AG08396 (cell line): ENCODE results near the gene TP73.

ENCODE experiments used
- DNase-seq: peaks from one replicate; pipeline ENCODE4 v3.0.0; 2012; ENCODE audit warnings: low spot score, mixed read lengths

TP73 gene

DNA sequence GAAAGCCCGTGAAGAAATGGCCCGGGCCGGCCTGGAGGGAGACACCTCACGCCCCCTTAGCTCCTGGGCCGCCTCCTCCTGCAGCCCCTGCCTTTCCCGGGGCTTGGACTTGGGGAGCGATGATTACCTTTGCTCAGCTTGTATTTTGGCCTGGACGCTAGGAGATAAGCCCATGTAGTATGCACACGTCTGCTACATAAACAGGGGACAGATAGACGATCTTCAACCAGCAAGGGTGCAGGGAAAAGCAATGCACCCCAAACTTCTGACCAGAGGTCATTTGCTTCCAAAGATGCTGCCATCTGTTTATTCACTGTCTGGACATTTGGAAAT is 936 bp downstream of the TP73 start:
- no peak for DNase-seq

DNA sequence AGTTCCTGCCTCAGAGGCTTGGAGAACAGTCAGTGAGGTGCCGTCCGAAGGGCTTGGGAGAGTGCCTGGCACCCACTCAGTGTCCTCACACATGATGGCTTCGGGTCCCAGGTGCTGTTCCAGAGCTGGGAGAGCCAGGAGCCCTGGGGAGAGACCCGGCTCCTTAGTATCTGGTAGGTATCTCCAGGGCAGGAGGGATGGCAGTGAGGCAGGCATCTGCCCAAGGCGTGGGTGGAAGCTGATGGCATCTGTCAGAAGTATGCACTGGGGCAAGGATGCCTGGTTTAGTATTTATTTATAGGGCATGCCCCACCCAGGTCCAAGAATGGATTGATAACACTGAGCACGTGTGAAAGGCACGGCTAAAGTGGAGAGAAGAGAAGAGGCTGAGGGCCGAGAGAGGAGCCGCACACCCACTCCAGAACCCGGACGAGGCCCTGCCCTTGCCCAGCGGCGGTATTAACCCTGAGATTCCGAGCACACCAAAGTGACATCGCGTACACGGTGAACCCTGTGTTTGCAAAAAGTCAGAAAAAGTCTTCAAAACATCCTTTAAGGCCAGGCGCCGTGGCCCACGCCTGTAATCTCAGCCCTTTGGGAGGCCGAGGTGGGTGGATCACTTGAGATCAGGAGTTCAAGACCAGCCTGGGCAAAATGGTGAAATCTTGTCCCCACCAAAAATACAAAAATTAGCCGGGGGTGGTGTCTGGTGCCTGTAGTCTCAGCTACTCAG is 2.4 kb downstream of the TP73 start:
- DNase-seq: no peak

DNA sequence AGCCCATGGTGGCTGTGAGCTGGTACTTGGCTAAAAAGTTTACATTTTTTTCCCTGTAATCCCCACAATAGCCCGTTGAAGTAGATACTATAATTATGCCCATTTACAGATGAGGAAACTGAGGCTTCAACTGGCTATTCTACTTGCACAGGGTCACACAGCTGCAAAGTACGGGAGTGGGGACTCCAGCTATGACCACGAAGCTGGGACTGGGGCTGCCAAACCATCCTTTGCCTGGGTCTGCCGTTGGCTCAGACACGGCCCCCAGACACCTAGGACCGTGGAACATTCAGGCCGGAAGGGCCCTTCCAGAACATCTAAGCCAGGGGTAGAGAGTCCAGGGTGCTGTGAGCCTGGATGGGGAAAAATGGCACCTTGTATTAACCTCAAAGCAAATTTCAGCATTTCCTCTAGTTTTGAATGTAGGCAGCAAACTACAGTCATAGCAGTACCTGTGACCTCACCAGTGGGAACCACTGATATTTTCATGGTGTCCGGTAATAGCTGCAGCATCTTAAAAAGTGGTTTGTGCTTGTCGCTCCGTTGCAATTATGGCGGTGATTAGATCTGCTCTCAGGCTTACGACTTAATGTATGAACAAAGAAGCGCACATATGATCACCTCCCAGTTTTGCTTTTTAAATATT is 4.3 kb downstream of the TP73 start:
- no peak for DNase-seq

DNA sequence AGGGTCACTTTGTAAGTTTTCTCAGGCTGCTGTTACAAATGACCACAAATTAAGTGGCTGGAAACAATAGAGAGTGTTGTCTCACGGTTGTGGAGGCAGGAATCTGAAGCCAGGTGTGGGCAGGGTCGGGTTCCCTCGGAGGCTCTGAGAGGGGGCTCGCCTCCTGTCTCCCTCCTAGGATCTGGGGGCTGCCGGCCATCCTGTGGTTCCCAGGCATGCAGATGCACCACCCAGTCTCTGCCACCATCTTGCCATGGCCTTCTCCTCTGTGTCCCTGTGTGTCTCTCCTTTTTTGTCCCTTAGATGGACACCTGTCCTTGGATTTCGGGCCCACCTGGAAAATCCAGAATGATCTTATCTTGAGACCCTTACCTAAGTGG is 4.8 kb downstream of the TP73 start:
- DNase-seq: no peak

DNA sequence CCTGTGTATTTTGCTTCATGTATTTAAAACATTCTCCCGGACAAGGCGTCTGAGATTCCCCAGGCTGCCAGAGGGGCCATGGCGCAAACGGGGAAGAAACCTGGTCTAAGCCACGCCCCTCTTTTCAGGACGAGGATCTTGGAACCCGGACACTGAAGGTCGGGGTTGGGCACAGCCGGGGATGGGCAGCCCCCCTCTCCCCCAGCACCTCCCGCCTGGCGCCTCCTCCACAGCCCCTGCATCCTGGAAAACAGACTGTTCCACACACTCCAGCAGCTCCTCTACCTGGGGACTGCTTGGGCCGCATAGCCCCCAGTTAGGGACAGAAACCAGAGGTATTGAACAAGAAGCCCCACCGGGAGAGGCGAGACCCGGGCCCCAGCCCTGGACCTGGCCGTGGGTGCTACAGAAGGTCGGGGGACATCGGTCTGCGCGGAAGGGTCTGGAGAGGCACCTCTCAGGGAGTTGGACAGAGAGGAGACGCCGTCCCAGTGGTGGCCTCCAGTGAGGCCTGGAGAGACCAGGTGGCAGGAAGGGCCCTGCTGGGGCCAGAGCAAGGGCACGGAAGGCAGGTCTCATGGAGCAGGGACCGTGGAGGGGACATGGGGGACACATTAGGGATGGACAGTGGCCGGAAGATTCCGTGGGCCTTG is 5.4 kb downstream of the TP73 start:
- DNase-seq: no peak

DNA sequence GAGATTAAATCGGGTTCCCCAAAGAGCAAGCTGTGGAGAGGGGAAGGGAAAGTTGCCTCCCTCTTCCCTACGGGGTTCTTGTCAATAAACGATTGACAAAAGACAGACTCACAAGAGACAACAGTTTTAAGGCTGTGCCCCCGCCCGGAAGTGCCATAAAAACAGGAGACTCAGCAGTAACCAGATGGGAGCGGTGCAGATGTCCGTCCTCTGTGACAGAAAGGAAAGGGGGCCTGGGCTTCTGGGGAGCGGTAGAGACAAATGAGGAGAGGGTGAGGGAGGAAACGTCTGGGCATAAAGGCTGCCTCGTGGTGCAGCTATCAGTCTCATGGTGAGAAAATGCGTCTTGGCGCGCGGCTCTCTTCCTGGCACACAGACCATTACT is 5.9 kb downstream of the TP73 start:
- DNase-seq: no peak

DNA sequence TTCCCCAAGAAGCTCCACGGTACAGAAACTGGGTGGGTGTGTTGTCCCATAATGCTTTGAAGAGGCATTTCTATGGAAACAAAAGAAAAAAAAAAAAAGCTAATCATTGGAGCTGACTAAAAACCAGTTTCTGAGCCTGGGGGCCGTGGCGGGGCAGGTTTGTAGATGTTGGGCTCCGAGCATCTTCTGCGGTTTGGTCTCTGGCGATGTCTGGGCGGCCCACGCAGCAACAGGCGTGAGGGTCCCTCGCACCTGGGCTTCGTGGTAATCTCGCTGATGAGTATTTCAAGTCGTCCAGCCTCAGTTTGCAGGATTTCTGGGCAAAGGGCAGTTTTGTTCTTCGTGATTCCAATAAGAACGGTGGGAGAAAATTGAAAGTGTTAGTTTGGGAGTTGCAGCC is 6.8 kb downstream of the TP73 start:
- no peak for DNase-seq

DNA sequence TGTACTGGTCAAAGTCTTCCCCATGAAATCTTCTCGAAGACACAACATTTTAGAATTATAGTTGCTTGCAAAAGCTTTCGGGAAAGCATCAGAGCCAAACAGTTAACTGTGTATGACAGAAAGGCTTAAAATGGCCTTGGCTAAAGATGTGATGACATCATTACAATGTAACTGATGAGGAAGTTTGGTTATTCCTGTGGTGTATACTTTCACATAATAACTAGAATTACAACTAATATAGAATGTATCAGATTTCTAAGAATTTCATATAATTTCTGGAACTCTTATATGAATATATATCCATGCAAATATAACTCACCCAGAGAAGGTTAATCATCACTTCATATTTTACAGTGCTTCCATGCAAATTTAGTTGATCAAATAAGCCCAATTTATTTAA is 8.4 kb downstream of the TP73 start:
- no peak for DNase-seq

DNA sequence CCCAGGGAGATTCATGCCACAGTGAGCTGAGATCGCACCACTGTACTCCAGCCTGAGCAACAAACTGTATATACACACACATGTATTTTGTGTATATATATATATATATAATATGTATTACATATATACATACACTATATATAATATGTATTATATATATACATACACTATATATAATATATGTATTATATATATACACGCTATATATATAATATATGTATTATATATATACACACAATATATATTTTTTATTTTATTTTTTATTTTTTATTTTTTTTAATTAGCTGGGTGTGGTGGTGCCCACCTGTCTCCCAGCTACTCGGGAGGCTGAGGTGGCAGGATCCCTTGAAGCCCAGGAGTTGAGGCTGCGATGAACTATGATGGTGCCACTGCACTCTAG is 9.3 kb downstream of the TP73 start:
- DNase-seq: no peak

DNA sequence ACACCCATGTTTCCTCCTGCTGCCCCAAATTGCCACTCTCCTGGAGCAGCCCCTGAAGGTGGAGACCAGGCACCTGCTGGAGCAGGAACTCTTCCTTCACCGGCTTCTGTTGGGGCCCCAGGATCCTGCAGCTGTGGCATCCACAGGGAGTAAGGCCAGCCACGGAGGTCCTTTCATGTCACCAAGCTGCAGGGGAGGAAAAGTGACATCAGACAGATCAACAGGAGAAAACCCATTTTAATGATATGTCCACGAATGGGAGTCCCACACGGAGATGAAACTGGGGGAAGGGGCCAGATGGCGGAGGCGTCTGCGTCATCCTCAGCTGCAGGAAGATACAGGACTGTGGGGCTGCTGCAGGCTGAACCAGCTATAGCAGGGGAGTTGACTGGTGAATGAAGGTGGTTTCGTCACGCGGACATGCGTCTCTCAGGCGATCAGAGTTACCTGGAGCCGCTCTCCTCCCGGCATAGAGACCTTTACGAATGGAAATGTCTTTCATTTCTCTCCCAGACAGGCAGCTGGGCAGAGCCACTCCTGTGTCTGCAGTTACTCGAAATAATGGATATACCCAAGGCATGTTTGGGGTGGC is 9.9 kb downstream of the TP73 start:
- no peak for DNase-seq

DNA sequence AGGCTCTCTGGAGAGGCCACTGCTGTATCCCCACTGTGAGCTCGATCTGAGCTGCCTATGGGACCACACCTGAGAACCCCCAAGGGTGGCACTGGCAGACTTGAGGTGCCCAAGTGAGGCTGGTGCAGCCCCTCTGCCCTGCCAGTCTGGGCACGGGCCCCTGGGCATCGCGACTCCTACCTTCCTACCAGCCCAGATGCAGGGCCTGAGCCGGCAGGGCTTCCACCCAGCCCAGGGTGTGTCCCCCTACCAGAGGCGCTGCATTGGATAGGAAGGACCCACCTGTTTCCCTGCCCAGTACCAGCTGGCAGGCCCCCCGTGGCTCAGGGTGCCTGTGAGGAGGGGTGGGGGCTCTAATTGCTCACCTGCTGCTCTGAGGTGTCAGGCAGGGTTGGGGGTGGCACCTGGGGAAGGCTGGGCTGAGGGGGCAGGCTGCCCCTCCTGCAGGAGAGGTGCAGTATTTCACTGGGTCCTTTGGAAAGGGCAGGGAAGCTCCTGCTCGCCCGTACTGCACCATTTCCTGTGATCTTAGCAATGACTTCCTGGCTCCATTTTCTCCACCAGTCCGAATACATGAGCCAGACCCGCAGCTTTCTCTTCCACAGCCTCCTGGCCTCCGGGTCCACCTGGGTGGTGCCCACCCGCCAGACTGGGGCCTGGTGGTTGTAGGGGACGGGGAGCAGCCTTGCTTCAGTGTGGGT is 11.8 kb downstream of the TP73 start:
- no peak for DNase-seq

DNA sequence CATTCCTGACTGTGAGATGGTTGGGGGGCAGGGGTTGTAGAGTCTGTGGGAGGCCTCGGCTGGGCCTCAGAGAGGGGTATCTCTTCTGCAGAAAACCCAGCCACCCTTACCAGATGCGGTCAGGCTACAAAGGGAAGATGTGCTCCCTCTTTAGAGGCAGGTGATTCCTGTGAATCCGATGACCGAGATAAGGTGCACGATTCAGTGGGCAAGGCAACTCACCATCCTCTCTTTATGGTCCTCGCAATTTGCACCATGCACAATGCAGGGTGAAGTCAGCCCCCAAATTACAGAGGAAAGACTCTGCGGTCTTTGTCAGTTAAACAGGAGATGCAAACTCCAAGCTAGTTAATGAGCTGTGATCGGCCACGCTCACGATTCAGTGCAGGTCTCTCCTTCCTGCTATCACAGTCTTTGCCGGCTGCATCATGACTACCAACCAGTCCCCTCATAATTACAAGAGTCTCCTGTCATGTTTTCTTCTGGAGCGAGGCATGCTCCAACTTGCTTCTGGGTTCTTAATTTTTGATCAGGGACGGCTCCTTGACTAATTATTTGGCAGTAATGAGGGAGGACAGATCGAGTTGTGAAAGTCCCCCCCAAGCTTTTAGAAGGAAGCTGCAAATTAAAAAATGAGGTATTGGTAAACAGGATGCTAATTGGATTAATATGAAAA is 12.5 kb downstream of the TP73 start:
- no peak for DNase-seq

DNA sequence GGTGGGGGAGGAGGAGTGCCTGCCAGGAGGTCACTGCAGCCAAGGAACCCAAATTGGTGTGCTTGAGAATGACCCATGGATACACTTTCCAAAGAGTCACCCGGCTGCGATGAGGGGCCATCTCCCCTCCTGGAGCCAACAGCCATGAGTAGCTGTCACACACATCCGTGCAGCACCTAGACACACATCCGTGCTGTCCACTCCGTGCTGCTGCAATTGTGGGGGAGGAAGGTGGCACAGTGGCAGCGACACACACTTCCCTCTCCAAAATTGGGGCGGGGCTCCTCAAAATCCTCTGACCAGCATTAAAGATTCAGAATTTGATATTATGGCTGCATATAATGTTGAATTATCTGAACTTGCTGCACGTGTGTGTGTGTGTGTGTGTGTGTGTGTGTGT is 15.8 kb downstream of the TP73 start:
- no peak for DNase-seq

DNA sequence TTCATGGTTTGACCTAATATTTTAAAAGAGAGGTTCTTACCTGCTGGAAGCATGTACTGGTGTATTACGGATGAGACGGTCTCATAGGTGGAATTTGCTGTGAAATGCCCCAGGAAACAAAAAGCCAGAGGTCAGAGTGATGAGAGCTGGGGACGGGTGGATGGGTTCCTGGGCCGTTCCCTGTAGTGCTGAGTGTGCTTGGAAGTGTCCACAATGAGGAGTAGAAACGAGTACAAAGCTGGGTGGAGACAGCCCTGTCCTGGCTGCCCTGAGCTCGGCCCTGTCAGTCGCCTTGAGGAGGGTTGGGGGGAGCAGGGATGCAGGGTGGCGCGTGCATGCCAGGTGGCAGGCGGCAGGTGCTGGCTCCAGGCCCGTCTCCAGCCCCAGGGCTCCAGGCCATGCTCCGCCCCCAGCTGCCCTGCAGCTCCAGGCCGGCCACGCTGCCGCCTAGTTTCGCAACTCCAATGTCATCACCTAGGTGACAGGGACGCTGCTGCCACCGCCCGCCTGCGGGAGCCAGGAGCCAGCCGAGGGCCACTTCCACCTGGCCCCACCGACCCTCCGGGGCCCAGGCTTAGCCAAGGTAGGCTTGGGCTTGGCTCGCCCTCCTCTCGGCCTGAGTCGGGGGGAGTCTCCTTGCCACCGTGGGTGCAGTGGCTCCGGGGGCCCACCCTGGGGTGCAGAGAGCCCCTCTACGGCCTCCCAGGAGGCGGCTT is 16.4 kb downstream of the TP73 start:
- no peak for DNase-seq

DNA sequence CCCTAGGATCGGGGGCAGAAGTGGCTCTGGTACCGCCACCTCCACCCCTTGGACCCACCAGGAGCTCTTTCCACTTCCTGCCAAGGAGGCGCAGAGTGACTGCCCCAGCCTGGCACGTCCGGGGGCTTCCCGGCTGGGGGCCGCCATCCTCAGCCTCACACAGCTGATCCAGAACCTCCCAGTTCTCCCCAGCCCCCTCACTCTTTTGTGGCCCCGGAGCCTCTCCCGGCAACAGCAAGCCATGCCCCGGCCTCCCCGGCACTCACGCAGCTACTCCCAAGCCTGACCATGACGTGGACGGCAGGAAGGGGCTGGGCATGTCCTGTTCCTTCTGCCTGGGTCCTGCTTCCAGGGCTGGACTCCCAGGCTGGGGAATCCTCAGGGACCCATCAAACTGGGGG is 17.1 kb downstream of the TP73 start:
- DNase-seq: no peak

DNA sequence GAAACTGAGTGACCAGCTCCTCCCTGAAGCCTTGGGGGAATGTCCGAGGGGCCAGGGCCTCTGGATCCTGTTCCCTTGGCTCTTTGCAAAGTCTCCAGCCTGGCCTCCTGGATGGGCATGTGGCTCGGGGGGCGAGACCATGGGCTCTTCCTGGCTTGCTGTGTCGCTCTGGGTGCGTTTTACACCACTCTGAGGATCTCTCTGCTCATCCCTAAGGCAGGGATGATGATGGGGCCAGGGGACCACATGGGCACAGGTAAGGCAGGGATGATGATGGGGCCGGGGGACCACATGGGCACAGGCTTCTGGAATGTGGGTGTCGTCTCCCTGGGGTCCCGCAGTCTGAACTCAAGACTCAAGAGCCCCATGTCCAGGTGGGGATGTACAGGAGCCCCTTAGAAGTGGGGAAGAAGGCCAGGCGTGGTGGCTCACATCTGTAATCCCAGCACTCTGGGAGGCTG is 17.7 kb downstream of the TP73 start:
- DNase-seq: no peak

DNA sequence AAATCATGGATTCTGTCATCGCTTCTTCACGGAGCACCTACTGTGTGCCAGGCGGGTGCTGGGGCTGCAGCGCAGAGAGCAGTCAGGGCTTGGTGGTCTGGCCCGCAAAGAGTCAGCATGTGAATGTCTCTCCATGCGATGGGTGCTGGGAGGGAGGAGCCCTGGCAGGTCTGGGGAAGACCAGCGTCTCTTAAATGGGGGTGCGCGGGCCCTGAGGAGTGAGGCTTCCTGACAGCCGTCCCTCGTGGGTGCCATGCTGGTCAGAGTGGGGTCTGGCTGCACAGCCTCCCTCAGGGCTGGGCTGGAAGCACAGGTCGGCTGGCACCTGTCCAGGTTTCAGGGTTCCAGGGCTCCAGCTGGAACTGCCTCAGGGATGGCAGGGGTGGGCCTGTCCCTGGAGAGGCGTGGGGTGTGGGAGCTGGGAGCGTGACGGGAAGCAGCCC is 18.5 kb downstream of the TP73 start:
- no peak for DNase-seq

DNA sequence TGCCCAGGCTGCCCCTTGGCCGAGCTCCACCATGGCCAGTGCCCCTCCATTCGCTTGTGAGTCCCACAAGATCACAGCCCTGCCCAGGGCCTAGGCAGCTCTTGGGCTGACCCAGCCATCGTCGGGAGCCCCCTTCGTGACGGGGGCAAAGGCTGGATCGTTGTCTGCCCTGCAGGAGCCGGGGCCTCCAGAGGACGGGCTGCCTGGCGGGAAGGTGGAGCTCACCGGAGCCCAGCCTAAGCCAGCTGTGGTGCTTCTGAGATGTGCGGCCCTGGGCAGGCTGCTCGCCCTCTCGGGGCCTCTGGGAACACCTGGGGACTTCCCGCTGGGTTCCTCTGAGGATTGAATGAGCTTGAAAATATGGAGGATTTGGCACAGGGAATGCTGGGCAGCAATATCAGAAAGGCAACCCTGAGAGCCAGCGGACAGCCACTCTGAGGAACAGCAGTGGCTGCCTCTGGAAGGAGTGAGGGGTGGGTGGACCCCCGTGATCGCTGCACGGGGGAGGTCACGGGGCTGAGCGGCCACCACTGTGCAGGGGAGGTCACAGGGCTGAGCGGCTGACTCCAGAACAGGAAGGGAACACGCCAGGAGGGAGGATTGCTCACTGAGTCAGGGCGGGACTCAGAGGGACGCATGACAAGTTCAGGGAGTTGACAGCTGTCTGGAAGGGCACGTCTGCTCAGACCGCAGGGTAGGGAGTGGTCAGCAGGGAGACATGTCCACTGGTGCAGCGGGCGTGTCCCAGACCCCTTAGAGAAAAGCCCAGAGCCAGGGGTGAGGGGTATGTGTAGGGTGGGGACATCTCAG is 19.3 kb downstream of the TP73 start:
- DNase-seq: no peak

DNA sequence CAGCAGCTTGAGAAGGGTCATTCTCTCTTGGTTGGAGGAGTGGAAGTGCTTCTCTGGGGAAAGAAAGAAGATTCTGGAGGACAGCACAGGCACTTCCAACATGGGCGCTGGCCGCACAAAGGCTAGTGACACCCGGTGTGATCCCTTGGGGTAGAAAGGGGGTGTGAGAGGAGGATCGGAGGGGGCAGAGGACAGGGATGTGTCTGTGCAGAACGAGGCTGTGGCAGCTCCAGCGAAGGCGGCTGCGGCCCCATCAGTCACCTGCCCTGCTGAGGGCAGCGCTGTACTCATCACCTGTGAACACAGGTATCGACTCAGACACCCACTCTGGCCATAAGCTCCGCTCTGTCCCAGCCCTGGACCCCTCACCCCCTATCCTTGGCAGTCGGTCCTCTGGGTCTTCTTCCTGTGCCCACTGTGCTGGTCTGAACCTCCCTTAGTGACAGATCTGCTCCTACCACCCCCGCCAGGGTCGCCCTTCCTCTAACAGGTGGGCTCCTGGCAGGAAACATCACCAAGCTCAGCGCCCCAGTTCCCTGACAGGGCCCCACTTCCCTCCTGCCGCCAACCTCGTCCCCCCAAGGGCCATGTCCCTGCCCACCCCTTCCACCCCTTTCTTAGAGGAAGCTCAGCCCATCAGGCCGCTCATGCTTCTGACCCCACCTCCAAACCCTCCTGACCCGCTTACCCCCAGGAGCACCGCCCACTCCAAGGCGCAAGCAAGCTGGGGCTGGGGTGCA is 20.1 kb downstream of the TP73 start:
- DNase-seq: no peak

DNA sequence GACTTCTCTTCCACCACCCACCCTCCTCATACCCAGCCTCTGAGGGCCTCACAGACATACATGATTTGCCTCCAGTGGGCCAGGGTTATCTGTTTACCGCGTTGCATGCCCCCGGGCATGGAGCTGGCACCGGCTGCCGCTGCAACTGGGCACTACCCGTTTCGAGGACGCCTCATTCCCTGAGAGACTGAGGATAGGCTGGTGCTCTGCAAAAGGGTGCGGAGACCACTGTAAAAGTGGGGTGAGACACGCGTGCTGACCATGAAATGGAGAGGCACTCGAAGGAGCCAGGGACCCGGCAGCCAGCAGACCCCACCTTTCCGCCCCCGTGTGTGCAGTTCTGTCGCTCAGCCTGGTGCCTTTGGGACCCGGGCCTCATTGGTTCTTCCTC is 20.6 kb downstream of the TP73 start:
- no peak for DNase-seq
